ENCODE measurements around the gene TTC21B.

The TTC21B gene

GRCh38 chr2:165827921-165828276, 125.7 kb downstream of the TTC21B start:
- DNase-seq = no peak

GRCh38 chr2:165827016-165827920, 126.3 kb downstream of the TTC21B start:
- DNase-seq = no peak

- DNase-seq = no peak
These were observed 128.5 kb downstream of the TTC21B start for GRCh38 chr2:165825041-165825440.
